Measurements from ENCODE around the gene LHX8.

DNA sequence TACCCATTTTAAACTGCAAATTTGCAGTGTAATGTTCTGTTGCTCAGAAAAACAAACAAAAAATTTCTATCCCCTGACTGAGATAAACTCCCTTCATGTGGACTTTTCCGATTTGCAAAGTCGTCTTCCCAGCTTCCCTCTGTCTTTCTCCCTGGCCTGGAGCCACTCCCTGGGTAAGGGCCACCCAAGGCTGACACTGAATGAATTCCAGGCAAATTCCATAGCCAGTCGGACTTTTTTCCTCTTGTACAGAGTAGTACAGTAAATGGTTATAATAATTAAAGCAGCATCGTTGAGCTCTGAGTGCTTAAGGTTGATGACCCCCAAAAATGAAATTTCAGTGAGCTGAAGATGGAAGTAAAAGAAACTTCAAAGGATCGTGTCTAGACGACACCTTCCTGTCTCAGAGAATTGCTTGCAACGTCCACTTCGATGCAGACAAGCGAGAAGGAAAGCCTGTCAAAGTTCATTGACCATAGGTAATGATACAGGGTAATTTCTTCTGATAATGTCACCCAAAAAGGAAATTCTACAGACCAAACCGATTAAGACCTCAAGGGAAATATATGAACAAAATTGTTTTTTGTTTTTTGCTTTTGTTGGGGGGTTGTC is 33.6 kb upstream of the LHX8 start:
- TF ChIP-seq CTCF (IDR thresholded peaks at IDR 0.05) (no peak), SIN3A (IDR thresholded peaks at IDR 0.05; ENCODE audit: borderline replicate concordance, insufficient read depth, low read depth, low read length) (no peak), POLR2AphosphoS5 (IDR thresholded peaks at IDR 0.05; ENCODE audit: low read depth, low read length) (no peak), TCF7L2 (IDR thresholded peaks at IDR 0.05; ENCODE audit: low read depth, low read length) (no peak)
